CD4-positive, alpha-beta memory T cell (primary cell): ENCODE results near the gene CNTN5. TPM values are rescaled to one million over a fixed set of nuclear protein-coding genes. Genes with fewer than 3 reads are reported as not detected.
"Not testable (repeated sequence)": the region's sequence is repeated elsewhere in the genome, so short reads cannot be mapped to it uniquely, and the experiment has no call there.

Experiments
- CTCF ChIA-PET: fragments of 350-600 bp; sonication (Branson Sonifier 250); formaldehyde crosslinking; loops from one replicate; lab custom pipeline; 2021; ENCODE audit warnings: inconsistent platforms; ENCODE audit not compliant: partially characterized antibody; lab: Charles Lee
- POLR2A ChIA-PET: fragments of 350-600 bp; sonication (Branson Sonifier 250); formaldehyde crosslinking; loops from one replicate; lab custom pipeline; 2021; ENCODE audit not compliant: partially characterized antibody; lab: Charles Lee
- DNase-seq, 5 donors: peaks; one replicate each; pipeline versions ENCODE4 v3.0.0 to v3.0.0-alpha.2; 2020 to 2022; ENCODE audit warnings: mixed read lengths in 1 of 5
- H3K27ac ChIP-seq: one replicate; pipeline ENCODE4 v1.7.0; 2013; ENCODE audit warnings: low read depth, low read length
- H3K27me3 ChIP-seq: 2 replicates; pipeline ENCODE4 v1.7.0; 2013; ENCODE audit warnings: mild to moderate bottlenecking, low read length, moderate library complexity; ENCODE audit not compliant: insufficient read depth
- H3K36me3 ChIP-seq: 2 replicates; pipeline ENCODE4 v1.7.0; 2013; ENCODE audit warnings: mild to moderate bottlenecking, low read length, moderate library complexity; ENCODE audit not compliant: insufficient read depth
- H3K4me1 ChIP-seq: 2 replicates; pipeline ENCODE4 v1.7.0; 2013; ENCODE audit warnings: mild to moderate bottlenecking, low read length, moderate library complexity; ENCODE audit not compliant: insufficient read depth
- H3K4me3 ChIP-seq, 2 donors: one replicate each; pipeline ENCODE4 v1.7.0; 2013; ENCODE audit warnings: low read length in 2 of 2, mild to moderate bottlenecking in 1 of 2
- H3K9me3 ChIP-seq, 2 donors: one replicate each; pipeline ENCODE4 v1.7.0; 2013; ENCODE audit warnings: low read length in 2 of 2, control low read depth in 1 of 2; ENCODE audit not compliant: control insufficient read depth in 1 of 2
- H3K27ac Mint-ChIP-seq, 7 donors: one replicate each; pipeline ENCODE4 v1.8.0; 2020 to 2021; ENCODE audit warnings: mixed read lengths in 7 of 7, mild to moderate bottlenecking in 6 of 7, inconsistent platforms in 3 of 7, moderate library complexity in 3 of 7
- H3K27me3 Mint-ChIP-seq, 2 donors: one replicate each; pipeline ENCODE4 v1.8.0; 2020 to 2021; ENCODE audit warnings: mixed read lengths in 2 of 2
- H3K36me3 Mint-ChIP-seq, 2 donors: one replicate each; pipeline ENCODE4 v1.8.0; 2020 to 2021; ENCODE audit warnings: mixed read lengths in 2 of 2, inconsistent platforms in 1 of 2, mild to moderate bottlenecking in 1 of 2
- H3K4me1 Mint-ChIP-seq, 4 donors: one replicate each; pipeline ENCODE4 v1.8.0; 2020 to 2021; ENCODE audit warnings: mixed read lengths in 4 of 4, mild to moderate bottlenecking in 1 of 4
- H3K4me3 Mint-ChIP-seq, 8 donors: one replicate each; pipeline ENCODE4 v1.8.0; 2020 to 2021; ENCODE audit warnings: mixed read lengths in 8 of 8, mild to moderate bottlenecking in 7 of 8, moderate library complexity in 6 of 8, inconsistent platforms in 3 of 8
- H3K9me3 Mint-ChIP-seq, 8 donors: one replicate each; pipeline ENCODE4 v1.8.0; 2020 to 2021; ENCODE audit warnings: mixed read lengths in 8 of 8, mild to moderate bottlenecking in 5 of 8, inconsistent platforms in 3 of 8, moderate library complexity in 1 of 8
- intact Hi-C: fragments of 100-400 bp; cut with micrococcal nuclease; formaldehyde crosslinking; loops from one replicate; pipeline ENCODE4 v1.15.1; 2023
- polyA plus RNA-seq, 2 donors: library from polyadenylated mRNA; unstranded; fragments of 300-500 nt; fragmentation: Illumina TruSeq; gene quantifications; one replicate each; pipeline ENCODE4 v1.2.3, GENCODE V29; 2021
- total RNA-seq, 2 experiments: library from RNA; stranded (reverse); gene quantifications; one replicate each; pipeline ENCODE4 v1.2.3, GENCODE V29; 2021

CNTN5 gene
- total and polyA plus RNA-seq, 4 experiments from 2014 or later, result not detected

- H3K36me3 ChIP-seq, result no peaks in the 10 kb centered on the region
- H3K27me3 ChIP-seq, result no peaks in the 10 kb centered on the region
- DNase-seq, result no peak
- peaks cover 2 to 22% (median 11%) of the 10 kb centered on the region in 8 donors for H3K9me3 Mint-ChIP-seq
- POLR2A ChIA-PET, result no interaction called here
- H3K36me3 Mint-ChIP-seq, result no peaks in the 10 kb centered on the region
- H3K27ac ChIP-seq, result no peak overlapping the region
- no peaks in the 10 kb centered on the region for H3K4me1 Mint-ChIP-seq
- no peaks in the 10 kb centered on the region for H3K4me1 ChIP-seq
- no peaks in the 10 kb centered on the region for H3K9me3 ChIP-seq
- H3K4me3 ChIP-seq, result no peak overlapping the region
- CTCF ChIA-PET, result no interaction called here
- no peak overlapping the region for H3K27ac Mint-ChIP-seq
- intact Hi-C loops, result no loop called here
- no peak overlapping the region for H3K4me3 Mint-ChIP-seq
- H3K27me3 Mint-ChIP-seq, result no peaks in the 10 kb centered on the region
Observed at GRCh38 chr11:100273066-100273815, 1252.5 kb downstream of the CNTN5 start.

- H3K27ac Mint-ChIP-seq, H3K36me3 ChIP-seq, CTCF ChIA-PET, H3K27me3 Mint-ChIP-seq, POLR2A ChIA-PET, H3K4me3 ChIP-seq, intact Hi-C loops, H3K27me3 ChIP-seq, H3K4me1 ChIP-seq, H3K27ac ChIP-seq, H3K4me1 Mint-ChIP-seq, H3K36me3 Mint-ChIP-seq, DNase-seq, H3K4me3 Mint-ChIP-seq, H3K9me3 ChIP-seq: not testable (repeated sequence)
- H3K9me3 Mint-ChIP-seq, result peaks cover 0 to 19% (median 8%) of the 10 kb centered on the region in 8 donors
Observed at GRCh38 chr11:100274466-100274865, 1253.7 kb downstream of the CNTN5 start.

DNA sequence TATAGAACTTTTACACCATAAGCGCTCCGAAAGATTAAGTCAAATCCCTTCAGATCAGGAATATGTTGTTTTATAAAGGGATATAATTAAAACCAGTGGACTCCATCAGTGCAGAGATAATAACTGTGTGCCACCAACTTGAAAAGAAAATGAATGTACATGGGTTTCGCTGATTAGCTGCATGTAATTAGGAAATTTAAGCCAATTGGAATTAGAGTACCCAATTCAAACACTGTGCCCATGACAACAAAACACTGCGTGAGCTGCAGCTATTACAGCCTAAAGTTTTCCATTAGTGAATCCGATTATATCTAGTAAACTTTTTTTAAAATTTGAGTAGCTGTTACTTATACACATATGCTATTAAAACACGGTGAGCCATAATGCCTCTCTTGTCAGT is 1274.0 kb downstream of the CNTN5 start:
- CTCF ChIA-PET, result no interaction called here
- peaks cover 0 to 13% (median 2%) of the 10 kb centered on the region in 8 donors for H3K9me3 Mint-ChIP-seq
- H3K27ac Mint-ChIP-seq, result no peak overlapping the region
- H3K27me3 ChIP-seq, result no peaks in the 10 kb centered on the region
- no peak for DNase-seq
- H3K4me1 Mint-ChIP-seq, result no peaks in the 10 kb centered on the region
- H3K9me3 ChIP-seq, result no peaks in the 10 kb centered on the region
- H3K4me1 ChIP-seq, result no peaks in the 10 kb centered on the region
- H3K36me3 ChIP-seq, result no peaks in the 10 kb centered on the region
- no peak overlapping the region for H3K27ac ChIP-seq
- POLR2A ChIA-PET, result no interaction called here
- H3K4me3 ChIP-seq, result no peak overlapping the region
- H3K36me3 Mint-ChIP-seq, result no peaks in the 10 kb centered on the region
- intact Hi-C loops, result no loop called here
- H3K27me3 Mint-ChIP-seq, result no peaks in the 10 kb centered on the region
- no peak overlapping the region for H3K4me3 Mint-ChIP-seq

DNA sequence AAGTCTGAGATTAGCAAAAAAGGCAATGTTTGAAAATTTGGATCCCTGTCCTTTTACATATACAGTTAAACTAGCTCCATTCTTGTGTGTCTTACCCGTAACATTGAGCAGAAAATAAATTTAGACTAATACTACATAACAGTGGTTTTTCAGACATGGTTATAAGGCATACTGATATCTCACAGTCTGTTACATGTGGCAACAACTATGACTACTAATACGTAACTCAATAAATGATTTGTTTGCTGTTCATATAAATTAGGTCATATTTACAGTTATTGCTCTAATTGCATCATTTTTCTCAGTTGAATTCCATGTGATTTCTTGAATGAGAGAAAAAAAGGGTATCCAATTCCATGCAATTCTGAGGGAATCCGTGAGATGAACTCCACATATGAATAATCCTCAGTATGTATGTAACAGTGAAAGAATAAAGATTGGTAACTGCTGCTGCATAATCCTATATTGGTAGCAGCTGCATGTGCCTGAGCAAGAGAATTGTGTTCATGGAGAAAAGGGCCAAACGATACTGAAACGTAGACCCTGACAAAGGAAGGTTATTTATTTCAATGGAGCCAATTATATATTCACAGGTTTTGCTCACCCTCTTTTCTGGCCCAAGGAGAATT is 1275.4 kb downstream of the CNTN5 start:
- H3K4me3 ChIP-seq, result no peak overlapping the region
- H3K9me3 ChIP-seq, result no peaks in the 10 kb centered on the region
- no peaks in the 10 kb centered on the region for H3K36me3 ChIP-seq
- Mint-ChIP-seq H3K4me3 (no peak overlapping the region), H3K4me1 (no peaks in the 10 kb centered on the region), H3K36me3 (no peaks in the 10 kb centered on the region), H3K9me3 (peaks cover 0 to 13% (median 2%) of the 10 kb centered on the region in 8 donors), H3K27me3 (no peaks in the 10 kb centered on the region), H3K27ac (no peak overlapping the region)
- H3K4me1 ChIP-seq, result no peaks in the 10 kb centered on the region
- no peak for DNase-seq
- no peak overlapping the region for H3K27ac ChIP-seq
- ChIA-PET CTCF (no interaction called here), POLR2A (no interaction called here)
- intact Hi-C loops, result no loop called here
- no peaks in the 10 kb centered on the region for H3K27me3 ChIP-seq

DNA sequence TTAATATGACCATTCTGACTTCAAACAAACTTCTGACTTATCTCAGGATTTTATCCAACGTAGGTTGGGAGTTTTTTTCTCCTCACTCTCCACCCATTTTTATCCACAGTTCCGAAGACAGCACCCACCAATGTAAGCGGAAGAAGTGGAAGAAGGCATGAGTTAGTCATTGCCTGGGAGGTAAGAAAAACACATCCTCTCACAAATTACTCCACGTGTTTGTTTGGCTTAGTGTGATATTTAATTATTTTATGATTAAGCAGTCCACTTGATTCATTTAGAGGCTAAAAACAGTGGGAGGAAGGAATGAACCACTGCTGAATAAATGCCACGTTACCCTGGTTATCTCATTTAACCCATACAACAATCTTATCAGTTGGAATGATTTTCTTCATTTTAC is 1276.8 kb downstream of the CNTN5 start:
- no peak overlapping the region for H3K27ac Mint-ChIP-seq
- H3K27me3 ChIP-seq, result no peaks in the 10 kb centered on the region
- POLR2A ChIA-PET, result no interaction called here

GRCh38 chr11:100302824-100303223 is 1282.1 kb downstream of the CNTN5 start:
- peaks cover 0 to 8% (median 4%) of the 10 kb centered on the region in 8 donors for H3K9me3 Mint-ChIP-seq
- H3K27me3 ChIP-seq, result no peaks in the 10 kb centered on the region
- no peaks in the 10 kb centered on the region for H3K4me1 ChIP-seq
- H3K27ac Mint-ChIP-seq, result no peak overlapping the region
- DNase-seq, result no peak
- no peak overlapping the region for H3K27ac ChIP-seq
- ChIA-PET CTCF (no interaction called here), POLR2A (no interaction called here)
- H3K36me3 ChIP-seq, result no peaks in the 10 kb centered on the region
- no peak overlapping the region for H3K4me3 ChIP-seq
- H3K4me1 Mint-ChIP-seq, result no peaks in the 10 kb centered on the region
- H3K27me3 Mint-ChIP-seq, result no peaks in the 10 kb centered on the region
- H3K4me3 Mint-ChIP-seq, result no peak overlapping the region
- intact Hi-C loops, result no loop called here
- H3K36me3 Mint-ChIP-seq, result no peaks in the 10 kb centered on the region
- no peaks in the 10 kb centered on the region for H3K9me3 ChIP-seq

More for the DNA sequence above, 1276.8 kb downstream of the CNTN5 start:
- no peaks in the 10 kb centered on the region for H3K4me1 Mint-ChIP-seq
- no peaks in the 10 kb centered on the region for H3K27me3 Mint-ChIP-seq
- H3K9me3 Mint-ChIP-seq, result peaks cover 0 to 13% (median 2%) of the 10 kb centered on the region in 8 donors
- no peaks in the 10 kb centered on the region for H3K36me3 Mint-ChIP-seq
- CTCF ChIA-PET, result no interaction called here
- no peak overlapping the region for H3K4me3 Mint-ChIP-seq
- no peaks in the 10 kb centered on the region for H3K9me3 ChIP-seq
- H3K4me1 ChIP-seq, result no peaks in the 10 kb centered on the region
- H3K27ac ChIP-seq, result no peak overlapping the region
- intact Hi-C loops, result no loop called here
- H3K36me3 ChIP-seq, result no peaks in the 10 kb centered on the region
- no peak overlapping the region for H3K4me3 ChIP-seq
- no peak for DNase-seq

- Mint-ChIP-seq H3K4me1 (no peaks in the 10 kb centered on the region), H3K27me3 (no peaks in the 10 kb centered on the region), H3K27ac (no peak overlapping the region), H3K36me3 (no peaks in the 10 kb centered on the region), H3K4me3 (no peak overlapping the region), H3K9me3 (peaks cover 0 to 11% (median 3%) of the 10 kb centered on the region in 8 donors)
- Histone ChIP-seq H3K27ac (no peak overlapping the region), H3K4me1 (no peaks in the 10 kb centered on the region), H3K36me3 (no peaks in the 10 kb centered on the region), H3K27me3 (no peaks in the 10 kb centered on the region), H3K9me3 (no peaks in the 10 kb centered on the region), H3K4me3 (no peak overlapping the region)
- ChIA-PET POLR2A (no interaction called here), CTCF (no interaction called here)
- DNase-seq, result no peak
- intact Hi-C loops, result no loop called here
Observed at GRCh38 chr11:100303897-100304296, 1283.1 kb downstream of the CNTN5 start.
